ENCODE measurements around the gene ZNF879.

The ZNF879 gene

DNA sequence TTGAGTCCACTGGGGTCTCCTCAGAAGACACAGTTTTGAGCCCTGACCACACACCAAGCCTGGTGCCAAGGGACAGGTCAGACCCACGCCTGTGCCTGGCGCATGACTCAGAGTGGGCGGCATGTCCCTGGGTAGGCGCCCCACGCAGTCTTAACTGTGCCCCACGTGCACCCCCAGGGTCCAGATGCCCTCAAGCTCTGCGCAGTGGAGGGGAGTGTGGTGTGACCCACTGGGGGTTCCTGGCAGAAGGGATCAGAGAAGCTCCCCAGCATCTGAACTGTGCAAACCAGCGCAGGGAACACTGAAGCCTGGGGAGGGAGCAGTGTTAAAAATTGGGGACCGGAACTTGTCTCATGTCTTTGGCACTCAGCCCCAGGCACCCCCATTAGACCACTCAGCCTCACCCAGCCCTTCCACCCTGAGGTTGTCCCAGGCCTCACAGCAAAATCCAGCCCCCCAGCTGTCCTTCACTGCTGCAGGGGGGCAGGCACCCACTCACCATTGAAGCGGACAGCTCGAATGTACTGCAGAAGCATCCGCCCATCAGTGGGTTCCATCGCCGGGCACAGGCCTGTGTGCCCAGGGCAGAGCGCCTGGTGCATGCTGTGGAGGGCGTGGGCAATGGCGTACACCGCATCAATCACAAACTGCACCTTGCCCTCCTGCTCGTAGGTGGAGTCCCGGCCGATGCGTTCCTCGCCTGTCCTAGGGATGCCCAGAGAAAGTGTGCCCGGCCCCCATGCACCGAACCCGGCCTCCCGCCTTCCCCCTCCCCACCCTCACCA, 35.0 kb upstream of the ZNF879 start:
- no peak overlapping the region for H3K4me3 ChIP-seq (replicated peaks; ENCODE audit: low read depth, low read length)
- DNase-seq (ENCODE audit: low read depth), result no peak
- TF ChIP-seq, protein P1, sequence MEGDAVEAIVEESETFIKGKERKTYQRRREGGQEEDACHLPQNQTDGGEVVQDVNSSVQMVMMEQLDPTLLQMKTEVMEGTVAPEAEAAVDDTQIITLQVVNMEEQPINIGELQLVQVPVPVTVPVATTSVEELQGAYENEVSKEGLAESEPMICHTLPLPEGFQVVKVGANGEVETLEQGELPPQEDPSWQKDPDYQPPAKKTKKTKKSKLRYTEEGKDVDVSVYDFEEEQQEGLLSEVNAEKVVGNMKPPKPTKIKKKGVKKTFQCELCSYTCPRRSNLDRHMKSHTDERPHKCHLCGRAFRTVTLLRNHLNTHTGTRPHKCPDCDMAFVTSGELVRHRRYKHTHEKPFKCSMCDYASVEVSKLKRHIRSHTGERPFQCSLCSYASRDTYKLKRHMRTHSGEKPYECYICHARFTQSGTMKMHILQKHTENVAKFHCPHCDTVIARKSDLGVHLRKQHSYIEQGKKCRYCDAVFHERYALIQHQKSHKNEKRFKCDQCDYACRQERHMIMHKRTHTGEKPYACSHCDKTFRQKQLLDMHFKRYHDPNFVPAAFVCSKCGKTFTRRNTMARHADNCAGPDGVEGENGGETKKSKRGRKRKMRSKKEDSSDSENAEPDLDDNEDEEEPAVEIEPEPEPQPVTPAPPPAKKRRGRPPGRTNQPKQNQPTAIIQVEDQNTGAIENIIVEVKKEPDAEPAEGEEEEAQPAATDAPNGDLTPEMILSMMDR (IDR thresholded peaks at IDR 0.05; ENCODE audit: low read length, missing control alignments), result no peak

- TF ChIP-seq, protein P1 (IDR thresholded peaks at IDR 0.05; ENCODE audit: low read length, missing control alignments), result no peak
- H3K4me3 ChIP-seq (replicated peaks; ENCODE audit: low read depth, low read length), result no peak overlapping the region
- no peak for DNase-seq (ENCODE audit: low read depth)
Observed at GRCh38 chr5:178989311-178989710, 34.3 kb upstream of the ZNF879 start.

GRCh38 chr5:178990491-178990890, 33.1 kb upstream of the ZNF879 start:
- DNase-seq (ENCODE audit: low read depth), result no peak
- no peak overlapping the region for H3K4me3 ChIP-seq (replicated peaks; ENCODE audit: low read depth, low read length)
- TF ChIP-seq, protein P1 (IDR thresholded peaks at IDR 0.05; ENCODE audit: low read length, missing control alignments), result no peak

DNA sequence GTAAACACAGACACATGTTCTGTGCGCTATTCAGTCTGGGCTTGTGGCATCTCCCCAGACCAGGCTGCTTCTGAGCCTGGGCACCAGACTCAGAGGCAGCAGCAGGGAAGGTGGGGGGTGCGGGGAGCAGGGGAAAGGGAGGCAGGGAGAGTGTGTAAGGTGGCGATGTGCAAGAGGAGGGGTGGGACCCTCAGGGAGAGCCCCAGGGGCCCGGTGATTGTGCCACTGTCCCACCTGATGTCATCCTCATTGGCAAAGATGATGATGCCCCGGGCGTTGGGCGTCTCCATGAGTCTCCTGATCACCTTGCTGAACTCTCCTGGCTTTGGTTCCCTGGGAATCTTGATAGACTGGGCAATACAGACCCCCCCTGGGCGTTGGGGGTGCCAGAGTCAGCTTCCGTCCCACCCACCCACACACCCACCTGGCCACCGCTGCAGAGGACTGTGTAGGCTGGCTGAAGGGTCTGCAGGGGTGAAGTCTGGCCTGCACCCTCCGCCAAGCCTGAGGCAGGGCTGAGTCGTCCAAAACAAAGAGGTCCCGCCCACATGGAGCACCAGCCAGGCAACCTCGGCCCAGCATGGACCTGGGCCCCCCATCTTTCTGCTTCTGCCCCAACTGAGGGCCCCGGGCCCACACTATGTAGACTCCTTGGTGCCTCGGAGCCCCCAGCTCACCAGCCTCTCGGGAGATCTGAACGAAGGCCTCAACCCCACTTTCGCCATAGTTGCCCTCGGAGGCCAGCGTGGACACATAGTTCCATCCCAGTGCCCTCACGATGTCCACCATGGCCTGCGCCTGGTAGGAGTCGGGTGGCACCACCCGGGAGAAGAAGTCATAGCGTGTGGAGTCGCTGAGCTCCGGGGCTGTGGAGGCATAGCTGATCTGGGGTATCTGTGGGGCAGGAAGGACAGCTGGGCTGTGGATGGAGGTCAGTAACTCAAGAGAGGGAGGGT, 32.1 kb upstream of the ZNF879 start:
- H3K4me3 ChIP-seq (replicated peaks; ENCODE audit: low read depth, low read length), result no peak overlapping the region
- TF ChIP-seq, protein P1 (IDR thresholded peaks at IDR 0.05; ENCODE audit: low read length, missing control alignments), result no peak
- DNase-seq (ENCODE audit: low read depth), result no peak

- TF ChIP-seq, protein P1 (IDR thresholded peaks at IDR 0.05; ENCODE audit: low read length, missing control alignments), result no peak
- no peak overlapping the region for H3K4me3 ChIP-seq (replicated peaks; ENCODE audit: low read depth, low read length)
- DNase-seq (ENCODE audit: low read depth), result no peak
Observed at GRCh38 chr5:178992291-178992895, 31.2 kb upstream of the ZNF879 start.

DNA sequence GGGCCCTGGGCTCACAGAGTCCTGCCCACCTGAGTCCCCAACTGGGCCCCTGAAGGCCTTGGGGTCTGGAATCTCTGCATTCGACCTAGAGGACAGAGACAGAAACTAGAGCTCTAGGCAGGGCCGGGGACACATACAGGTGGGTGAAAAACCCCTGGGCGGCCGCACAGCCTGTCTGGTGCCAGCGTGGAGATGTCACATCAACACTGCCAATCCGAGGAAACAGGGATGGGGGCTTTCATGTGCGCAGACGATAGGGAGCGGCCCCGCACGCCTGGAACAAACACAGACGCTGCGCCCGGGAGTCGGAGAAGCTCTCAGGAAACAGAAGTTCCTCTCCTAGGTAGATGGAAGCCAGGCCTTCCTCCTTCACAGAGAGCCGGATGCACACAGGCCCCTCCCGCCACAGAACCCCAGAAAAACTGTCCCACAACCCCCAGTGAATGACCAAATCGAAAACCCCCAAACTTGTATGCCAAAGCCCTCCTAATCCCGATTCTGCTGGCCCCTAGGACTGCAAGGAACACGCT, 30.3 kb upstream of the ZNF879 start:
- H3K4me3 ChIP-seq (replicated peaks; ENCODE audit: low read depth, low read length), result no peak overlapping the region
- TF ChIP-seq, protein P1 (IDR thresholded peaks at IDR 0.05; ENCODE audit: low read length, missing control alignments), result no peak
- DNase-seq (ENCODE audit: low read depth), result no peak
